CD4-positive, alpha-beta T cell treated with Interleukin-4 for 1 hour (primary cell): ENCODE results near the gene CMTM7.

Experiments used
- DNase-seq, 2 donors: peaks; one replicate each; pipeline ENCODE4 v3.0.0-alpha.2; 2020 to 2022

The CMTM7 gene

GRCh38 chr3:32414522-32415202 is 23.0 kb downstream of the CMTM7 start:
- peak; percentile 61 to 67 for DNase-seq

- DNase-seq: no peak
These were observed 28.1 kb downstream of the CMTM7 start for GRCh38 chr3:32419742-32420125.

GRCh38 chr3:32420126-32421038 is 28.7 kb downstream of the CMTM7 start:
- DNase-seq: peak in 1 of 2 donors; percentile 45

GRCh38 chr3:32421185-32421584 is 29.5 kb downstream of the CMTM7 start:
- no peak for DNase-seq

GRCh38 chr3:32421991-32422859 is 30.6 kb downstream of the CMTM7 start:
- DNase-seq: no peak

- DNase-seq: no peak
These were observed 31.3 kb downstream of the CMTM7 start for GRCh38 chr3:32422943-32423342.

GRCh38 chr3:32423534-32423933 is 31.9 kb downstream of the CMTM7 start:
- DNase-seq: no peak

- peak in 1 of 2 donors; percentile 44 for DNase-seq
These were observed 32.4 kb downstream of the CMTM7 start for GRCh38 chr3:32423956-32424557.

GRCh38 chr3:32424581-32425250 is 33.1 kb downstream of the CMTM7 start:
- no peak for DNase-seq

GRCh38 chr3:32428092-32429068 is 36.7 kb downstream of the CMTM7 start:
- DNase-seq: peak; percentile 46 to 64

- no peak for DNase-seq
These were observed 39.2 kb downstream of the CMTM7 start for GRCh38 chr3:32430900-32431299.

- no peak for DNase-seq
These were observed 39.8 kb downstream of the CMTM7 start for GRCh38 chr3:32431481-32431880.

- DNase-seq: peak in 1 of 2 donors; percentile 35
These were observed 40.5 kb downstream of the CMTM7 start for GRCh38 chr3:32432045-32432710.

- DNase-seq: peak in 1 of 2 donors; percentile 77
These were observed 41.3 kb downstream of the CMTM7 start for GRCh38 chr3:32432711-32433530.

GRCh38 chr3:32434206-32434605 is 42.6 kb downstream of the CMTM7 start:
- no peak for DNase-seq

- DNase-seq: no peak
These were observed 44.5 kb downstream of the CMTM7 start for GRCh38 chr3:32435911-32436815.

GRCh38 chr3:32436816-32437189 is 45.1 kb downstream of the CMTM7 start:
- DNase-seq: no peak

GRCh38 chr3:32437896-32438295 is 46.2 kb downstream of the CMTM7 start:
- DNase-seq: no peak
